IMR-90 (cell line): ENCODE measurements around the gene SHROOM3.

Experiments used
- CEBPB ChIP-seq: IDR thresholded peaks from 2 replicates; pipeline ENCODE4 v1.6.1; 2012; ENCODE audit warnings: low read depth, low read length, improper control_type of control experiment
- CHD1 ChIP-seq: IDR thresholded peaks from 2 replicates; pipeline ENCODE4 v1.6.1; 2012; ENCODE audit warnings: low read depth, low read length, improper control_type of control experiment
- FOS ChIP-seq: fragments of 150-350 bp; IDR thresholded peaks from 2 replicates; pipeline ENCODE4 v1.6.1; 2016; ENCODE audit warnings: low read depth, low read length
- MAZ ChIP-seq: IDR thresholded peaks from 2 replicates; pipeline ENCODE4 v1.6.1; 2012; ENCODE audit warnings: low read depth, mild to moderate bottlenecking, low read length, improper control_type of control experiment, moderate library complexity, borderline replicate concordance
- MXI1 ChIP-seq: IDR thresholded peaks from 2 replicates; pipeline ENCODE4 v1.6.1; 2012; ENCODE audit warnings: low read depth, mild to moderate bottlenecking, low read length, moderate library complexity, borderline replicate concordance
- POLR2A ChIP-seq: IDR thresholded peaks from 2 replicates; pipeline ENCODE4 v1.6.1; 2012; ENCODE audit warnings: mild to moderate bottlenecking, low read depth, low read length
- RAD21 ChIP-seq: IDR thresholded peaks from 2 replicates; pipeline ENCODE4 v1.6.1; 2012; ENCODE audit warnings: low read length, improper control_type of control experiment
- RCOR1 ChIP-seq: IDR thresholded peaks from 2 replicates; pipeline ENCODE4 v1.6.1; 2012; ENCODE audit warnings: mild to moderate bottlenecking, low read length, improper control_type of control experiment; ENCODE audit not compliant: insufficient replicate concordance
- SMC3 ChIP-seq: fragments of 150-350 bp; IDR thresholded peaks from 2 replicates; pipeline ENCODE4 v1.6.1; 2016; ENCODE audit warnings: low read depth, mild to moderate bottlenecking, antibody characterized with exemption, low read length, moderate library complexity
- TF ChIP-seq, protein P1 (sequence below): conservative IDR thresholded peaks from 2 replicates; pipeline ENCODE4 v1.5.1; 2012; ENCODE audit warnings: mild to moderate bottlenecking, low read depth, low read length, improper control_type of control experiment
- TF ChIP-seq, protein P2 (sequence below): fragments of 150-350 bp; IDR thresholded peaks from 2 replicates; pipeline ENCODE4 v1.6.1; 2016; ENCODE audit warnings: low read depth, mild to moderate bottlenecking, low read length, moderate library complexity, borderline replicate concordance
- TF ChIP-seq, protein P3 (sequence below): fragments of 150-350 bp; IDR thresholded peaks from 2 replicates; pipeline ENCODE4 v1.6.1; 2017; ENCODE audit warnings: mild to moderate bottlenecking, antibody characterized with exemption, low read length, low read depth

DNA sequence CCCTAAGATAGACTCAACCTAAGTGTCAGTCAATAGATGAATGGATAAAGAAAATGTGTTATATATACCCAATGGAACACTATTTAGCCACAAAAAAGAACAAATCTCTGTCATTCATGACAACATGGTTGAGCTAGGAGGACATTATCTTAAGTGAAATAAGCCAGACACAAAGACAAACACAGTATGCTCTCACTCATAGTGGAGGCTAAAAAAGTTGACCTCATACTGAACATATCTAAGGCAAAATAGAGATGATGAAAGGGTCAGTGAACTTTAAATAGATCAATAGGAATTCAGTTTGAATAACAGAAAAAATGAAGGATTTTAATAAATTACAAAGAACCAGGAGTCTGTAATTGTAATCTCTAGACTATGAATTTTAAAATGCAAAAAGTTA lies 356.4 kb downstream of the SHROOM3 start:
- TF ChIP-seq POLR2A (no peak), MXI1 (no peak), CEBPB (no peak), FOS (no peak), RAD21 (no peak), MAZ (no peak), RCOR1 (no peak), CHD1 (no peak), SMC3 (no peak)
- TF ChIP-seq, protein P1, sequence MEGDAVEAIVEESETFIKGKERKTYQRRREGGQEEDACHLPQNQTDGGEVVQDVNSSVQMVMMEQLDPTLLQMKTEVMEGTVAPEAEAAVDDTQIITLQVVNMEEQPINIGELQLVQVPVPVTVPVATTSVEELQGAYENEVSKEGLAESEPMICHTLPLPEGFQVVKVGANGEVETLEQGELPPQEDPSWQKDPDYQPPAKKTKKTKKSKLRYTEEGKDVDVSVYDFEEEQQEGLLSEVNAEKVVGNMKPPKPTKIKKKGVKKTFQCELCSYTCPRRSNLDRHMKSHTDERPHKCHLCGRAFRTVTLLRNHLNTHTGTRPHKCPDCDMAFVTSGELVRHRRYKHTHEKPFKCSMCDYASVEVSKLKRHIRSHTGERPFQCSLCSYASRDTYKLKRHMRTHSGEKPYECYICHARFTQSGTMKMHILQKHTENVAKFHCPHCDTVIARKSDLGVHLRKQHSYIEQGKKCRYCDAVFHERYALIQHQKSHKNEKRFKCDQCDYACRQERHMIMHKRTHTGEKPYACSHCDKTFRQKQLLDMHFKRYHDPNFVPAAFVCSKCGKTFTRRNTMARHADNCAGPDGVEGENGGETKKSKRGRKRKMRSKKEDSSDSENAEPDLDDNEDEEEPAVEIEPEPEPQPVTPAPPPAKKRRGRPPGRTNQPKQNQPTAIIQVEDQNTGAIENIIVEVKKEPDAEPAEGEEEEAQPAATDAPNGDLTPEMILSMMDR: no peak
- TF ChIP-seq, protein P2, sequence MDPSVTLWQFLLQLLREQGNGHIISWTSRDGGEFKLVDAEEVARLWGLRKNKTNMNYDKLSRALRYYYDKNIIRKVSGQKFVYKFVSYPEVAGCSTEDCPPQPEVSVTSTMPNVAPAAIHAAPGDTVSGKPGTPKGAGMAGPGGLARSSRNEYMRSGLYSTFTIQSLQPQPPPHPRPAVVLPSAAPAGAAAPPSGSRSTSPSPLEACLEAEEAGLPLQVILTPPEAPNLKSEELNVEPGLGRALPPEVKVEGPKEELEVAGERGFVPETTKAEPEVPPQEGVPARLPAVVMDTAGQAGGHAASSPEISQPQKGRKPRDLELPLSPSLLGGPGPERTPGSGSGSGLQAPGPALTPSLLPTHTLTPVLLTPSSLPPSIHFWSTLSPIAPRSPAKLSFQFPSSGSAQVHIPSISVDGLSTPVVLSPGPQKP: no peak
- TF ChIP-seq, protein P3, sequence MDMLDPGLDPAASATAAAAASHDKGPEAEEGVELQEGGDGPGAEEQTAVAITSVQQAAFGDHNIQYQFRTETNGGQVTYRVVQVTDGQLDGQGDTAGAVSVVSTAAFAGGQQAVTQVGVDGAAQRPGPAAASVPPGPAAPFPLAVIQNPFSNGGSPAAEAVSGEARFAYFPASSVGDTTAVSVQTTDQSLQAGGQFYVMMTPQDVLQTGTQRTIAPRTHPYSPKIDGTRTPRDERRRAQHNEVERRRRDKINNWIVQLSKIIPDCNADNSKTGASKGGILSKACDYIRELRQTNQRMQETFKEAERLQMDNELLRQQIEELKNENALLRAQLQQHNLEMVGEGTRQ: no peak
